COLO829 (cell line): Measurements from ENCODE around the gene CENPX.
"Not testable (repeated sequence)": the region's sequence is repeated elsewhere in the genome, so short reads cannot be mapped to it uniquely, and the experiment has no call there.

ENCODE experiments used
- DNase-seq: peaks from one replicate; pipeline ENCODE4 v3.0.0; 2012; ENCODE audit warnings: low spot score

CENPX gene

GRCh38 chr17:81998212-81998611 is 24.5 kb downstream of the CENPX start:
- no peak for DNase-seq

DNA sequence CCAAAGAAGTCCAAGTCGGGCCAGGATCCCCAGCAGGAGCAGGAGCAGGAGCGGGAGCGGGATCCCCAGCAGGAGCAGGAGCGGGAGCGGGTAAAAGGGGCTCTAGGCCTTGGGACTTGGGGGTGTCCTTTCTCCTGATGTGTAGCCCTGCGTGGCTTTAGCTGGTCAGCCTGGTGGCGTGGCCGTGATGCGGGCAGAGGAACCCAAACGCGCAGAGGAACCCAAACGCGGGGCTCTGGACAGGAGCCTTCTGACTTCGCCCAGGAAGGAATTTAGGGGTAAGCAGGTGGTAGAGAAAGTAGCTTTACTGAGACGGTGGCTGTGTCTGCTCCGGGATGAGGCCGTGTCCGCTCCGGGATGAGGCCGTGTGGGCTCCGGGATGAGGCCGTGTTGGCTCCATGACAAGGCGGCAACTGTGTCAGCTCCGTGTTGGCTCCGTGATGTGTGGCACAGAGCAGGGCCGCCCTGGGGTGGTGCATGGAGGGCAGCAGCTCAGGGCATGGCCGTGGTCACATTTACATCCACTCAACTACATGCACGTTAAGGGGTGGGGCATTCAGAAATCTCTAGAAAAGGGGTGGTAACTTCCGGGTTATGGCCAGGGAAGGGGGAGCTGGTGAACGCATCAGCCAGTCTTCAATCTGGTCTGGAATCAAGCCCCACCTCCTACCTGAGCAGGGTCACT is 25.8 kb downstream of the CENPX start:
- no peak for DNase-seq

GRCh38 chr17:81996232-81996756 is 26.4 kb downstream of the CENPX start:
- no peak for DNase-seq

GRCh38 chr17:81995463-81996231 is 27.0 kb downstream of the CENPX start:
- DNase-seq: no peak

GRCh38 chr17:81994593-81995462 is 27.9 kb downstream of the CENPX start:
- no peak for DNase-seq

- no peak for DNase-seq
Observed at GRCh38 chr17:81993729-81994592, 28.7 kb downstream of the CENPX start.

DNA sequence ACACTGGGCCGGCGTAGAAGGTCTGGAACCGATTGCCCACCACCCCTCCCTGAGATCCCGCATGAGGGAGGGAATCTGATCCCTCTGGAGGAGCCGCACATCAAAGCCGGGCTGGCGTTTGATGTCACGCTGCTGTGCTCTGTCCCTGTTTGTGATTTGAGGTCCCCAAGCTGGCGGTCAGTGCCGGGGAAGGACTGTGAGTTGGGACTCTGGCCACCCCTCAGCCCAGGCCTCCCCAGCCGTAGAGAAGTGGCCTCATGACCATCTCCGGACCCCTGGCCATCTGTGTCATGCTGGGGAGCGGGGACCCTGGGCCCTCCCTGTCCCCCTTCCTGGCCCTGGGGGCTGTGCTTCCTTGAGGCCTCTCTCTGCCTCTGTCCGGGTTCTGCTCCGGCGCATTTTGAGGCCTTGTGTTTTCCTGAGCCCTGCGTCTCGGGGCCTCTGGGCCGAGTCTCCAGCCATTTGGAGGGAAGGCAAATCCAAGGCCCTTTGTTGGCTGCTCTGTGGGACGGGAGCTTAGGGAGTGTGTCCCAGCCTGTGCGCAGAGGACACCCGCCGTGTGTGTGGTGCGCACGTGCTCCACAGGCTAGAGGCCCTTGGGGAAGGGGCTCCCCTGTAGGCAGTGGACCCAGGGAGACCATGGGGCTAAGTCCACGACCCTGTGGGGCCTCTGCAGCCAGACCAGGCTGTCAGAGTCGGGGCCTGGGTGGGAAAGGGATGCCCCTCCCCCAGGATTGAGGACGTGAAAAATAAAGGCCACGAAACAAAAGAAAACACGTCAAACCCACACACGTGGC is 30.2 kb downstream of the CENPX start:
- no peak for DNase-seq

DNA sequence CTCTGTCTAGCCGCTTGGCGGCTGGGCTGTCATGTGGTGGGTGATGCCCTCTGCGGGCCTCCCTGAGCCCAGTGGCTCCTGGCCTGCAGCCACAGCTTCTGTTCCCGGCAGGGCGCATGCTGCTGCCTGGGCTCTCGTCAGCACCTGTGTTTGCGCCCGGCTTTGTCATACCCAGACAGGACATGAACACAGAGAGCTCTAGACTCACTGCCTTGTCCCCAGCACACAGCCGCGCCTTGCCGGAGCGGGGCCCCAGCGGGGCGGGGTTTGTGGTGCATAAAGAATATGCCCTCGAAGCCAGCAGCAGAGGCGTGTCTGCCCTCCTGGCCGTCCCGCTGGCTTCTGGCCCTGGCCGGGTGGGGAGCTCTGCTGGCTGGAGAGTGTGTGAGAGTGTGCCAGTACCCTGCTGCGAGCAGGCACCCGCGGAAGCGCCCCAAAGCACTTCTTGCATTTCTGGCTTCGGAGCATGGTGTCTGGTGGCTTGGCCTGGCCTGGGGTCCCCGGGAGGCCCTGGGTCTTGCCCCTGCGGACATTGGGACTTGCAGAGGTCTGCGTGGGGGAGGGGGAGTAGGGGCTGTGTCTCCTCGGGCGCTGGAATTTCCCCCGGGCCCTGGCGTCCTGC is 30.9 kb downstream of the CENPX start:
- DNase-seq: no peak

GRCh38 chr17:81990836-81991683 is 31.6 kb downstream of the CENPX start:
- DNase-seq: no peak

- no peak for DNase-seq
Observed at GRCh38 chr17:81987161-81987770, 35.4 kb downstream of the CENPX start.

- DNase-seq: no peak
Observed at GRCh38 chr17:81986606-81987005, 36.1 kb downstream of the CENPX start.

- DNase-seq: no peak
Observed at GRCh38 chr17:81984773-81985410, 37.8 kb downstream of the CENPX start.

DNA sequence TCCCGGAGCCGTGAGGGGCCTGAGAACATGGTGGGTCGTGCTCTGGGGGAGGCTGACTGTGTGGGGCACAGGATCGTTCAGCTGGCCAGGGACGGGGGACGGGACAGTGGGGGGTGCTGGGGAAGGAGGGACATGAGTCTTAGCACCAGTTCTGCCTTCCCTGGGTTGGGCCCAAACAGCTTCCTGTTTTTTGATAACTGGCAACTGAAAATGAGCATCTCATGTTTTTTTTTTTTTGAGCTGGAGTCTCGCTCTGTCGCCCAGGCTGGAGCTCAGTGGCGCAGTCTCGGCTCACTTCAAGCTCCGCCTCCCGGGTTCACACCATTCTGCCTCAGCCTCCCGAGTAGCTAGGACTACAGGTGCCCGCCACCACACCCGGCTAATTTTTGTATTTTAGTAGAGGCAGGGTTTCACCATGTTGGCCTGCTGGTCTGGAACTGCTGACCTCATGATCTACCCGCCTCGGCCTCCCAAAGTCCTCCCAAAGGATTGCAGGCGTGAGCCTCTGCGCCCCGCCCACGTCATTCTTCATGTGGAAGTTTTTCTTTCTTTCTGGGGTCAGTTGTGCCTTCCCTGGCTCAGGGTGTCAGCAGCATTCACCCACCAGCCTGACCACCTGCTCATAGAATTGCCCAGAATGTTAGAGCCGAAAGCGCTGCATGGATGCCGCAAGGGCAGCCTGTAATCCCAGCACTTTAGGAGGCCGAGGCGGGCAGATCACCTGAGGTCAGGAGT is 38.9 kb downstream of the CENPX start:
- DNase-seq: no peak

- no peak for DNase-seq
Observed at GRCh38 chr17:81983011-81983638, 39.6 kb downstream of the CENPX start.

DNA sequence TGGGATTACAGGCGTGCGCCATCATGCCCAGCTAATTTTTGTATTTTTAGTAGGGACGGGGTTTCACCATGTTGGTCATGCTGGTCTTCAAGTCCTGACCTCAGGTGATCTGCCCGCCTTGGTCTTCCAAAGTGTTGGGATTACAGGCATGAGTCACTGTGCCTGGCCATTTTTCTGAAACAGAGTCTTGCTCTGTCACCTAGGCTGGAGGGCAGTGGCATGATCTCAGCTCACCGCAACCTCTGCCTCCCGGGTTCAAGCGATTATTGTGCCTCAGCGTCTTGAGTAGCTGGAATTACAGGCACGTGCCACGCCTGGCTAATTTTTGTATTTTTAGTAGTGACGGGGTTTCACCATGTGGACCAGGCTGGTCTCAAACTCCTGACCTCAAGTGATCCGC is 41.2 kb downstream of the CENPX start:
- not testable (repeated sequence) for DNase-seq

GRCh38 chr17:81980707-81981343 is 41.9 kb downstream of the CENPX start:
- DNase-seq: no peak

DNA sequence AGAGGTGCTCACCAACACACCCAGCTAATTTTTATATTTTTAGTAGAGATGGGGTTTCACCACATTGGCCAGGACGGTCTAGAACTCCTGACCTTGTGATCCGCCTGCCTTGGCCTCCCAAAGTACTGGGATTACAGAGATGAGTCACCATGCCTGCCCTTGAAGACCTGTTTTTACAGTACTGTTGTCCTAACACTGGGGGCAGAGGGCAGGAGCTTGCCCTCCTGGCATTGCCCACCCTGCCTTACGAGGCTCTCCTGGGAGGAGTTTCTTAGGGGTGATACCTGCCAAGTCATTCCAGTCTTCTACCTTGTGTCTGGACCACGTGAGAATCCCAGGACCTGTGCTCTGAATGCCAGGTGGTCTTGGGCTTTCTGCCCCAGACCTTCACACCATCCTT is 42.6 kb downstream of the CENPX start:
- no peak for DNase-seq
